Mesendoderm (in vitro differentiated cells): Measurements from ENCODE around the gene SERPINA12.
A peak's percentile ranks its signal among the peaks of the same experiment; 100 is the strongest.
"Not testable (repeated sequence)": the region's sequence is repeated elsewhere in the genome, so short reads cannot be mapped to it uniquely, and the experiment has no call there.

ENCODE experiments used
- DNase-seq: peaks from one replicate; pipeline ENCODE4 v3.0.0; 2013
- H2AK5ac ChIP-seq: 2 replicates; pipeline ENCODE4 v1.6.1; 2013; ENCODE audit warnings: low read length, inconsistent platforms
- H2BK120ac ChIP-seq: 2 replicates; pipeline ENCODE4 v1.6.1; 2013; ENCODE audit warnings: low read depth, mild to moderate bottlenecking, low read length, moderate library complexity, mixed read lengths
- H2BK15ac ChIP-seq: replicated peaks from 2 replicates; pipeline ENCODE4 v1.6.1; 2013; ENCODE audit warnings: low read depth, mild to moderate bottlenecking, moderate library complexity
- H2BK5ac ChIP-seq: 2 replicates; pipeline ENCODE4 v1.6.1; 2013; ENCODE audit warnings: low read length, inconsistent platforms
- H3K18ac ChIP-seq: 2 replicates; pipeline ENCODE4 v1.6.1; 2013; ENCODE audit warnings: mild to moderate bottlenecking, low read length, mixed read lengths
- H3K23ac ChIP-seq: one replicate; pipeline ENCODE4 v1.6.1; 2013; ENCODE audit warnings: low read length
- H3K27ac ChIP-seq: 2 replicates; pipeline ENCODE4 v1.5.1; 2013; ENCODE audit warnings: low read depth, mild to moderate bottlenecking, inconsistent platforms, low read length, moderate library complexity
- H3K27me3 ChIP-seq: 2 replicates; pipeline ENCODE4 v1.6.1; 2013; ENCODE audit warnings: low read length, control low read depth, mild to moderate bottlenecking, inconsistent platforms; ENCODE audit not compliant: insufficient read depth, poor library complexity
- H3K36me3 ChIP-seq: 2 replicates; pipeline ENCODE4 v1.6.1; 2013; ENCODE audit warnings: low read length, inconsistent platforms; ENCODE audit not compliant: control insufficient read depth, insufficient read depth
- H3K4ac ChIP-seq: one replicate; pipeline ENCODE4 v1.6.1; 2013; ENCODE audit warnings: low read depth, mild to moderate bottlenecking, low read length, moderate library complexity
- H3K4me1 ChIP-seq: 2 replicates; pipeline ENCODE4 v1.6.1; 2013; ENCODE audit warnings: low read depth, low read length, inconsistent platforms; ENCODE audit not compliant: control insufficient read depth
- H3K4me2 ChIP-seq: 2 replicates; pipeline ENCODE4 v1.6.1; 2013; ENCODE audit warnings: low read length
- H3K4me3 ChIP-seq: 2 replicates; pipeline ENCODE4 v1.5.1; 2013; ENCODE audit warnings: mild to moderate bottlenecking, low read length
- H3K56ac ChIP-seq: one replicate; pipeline ENCODE4 v1.6.1; 2013; ENCODE audit warnings: low read length
- H3K79me1 ChIP-seq: 2 replicates; pipeline ENCODE4 v1.6.1; 2013; ENCODE audit warnings: low read length, inconsistent platforms
- H3K79me2 ChIP-seq: 2 replicates; pipeline ENCODE4 v1.6.1; 2013; ENCODE audit warnings: mild to moderate bottlenecking, low read length; ENCODE audit not compliant: control insufficient read depth, insufficient read depth
- H3K9ac ChIP-seq: 2 replicates; pipeline ENCODE4 v1.6.1; 2013; ENCODE audit warnings: low read length, inconsistent platforms
- H4K5ac ChIP-seq: one replicate; pipeline ENCODE4 v1.6.1; 2013; ENCODE audit warnings: low read length
- H4K8ac ChIP-seq: one replicate; pipeline ENCODE4 v1.6.1; 2013; ENCODE audit warnings: low read depth, mild to moderate bottlenecking, control low read depth, low read length, moderate library complexity
- WGBS: extraction: QIAGEN DNeasy Blood & Tissue Kit; methylation state at CpG from one replicate; pipeline ENCODE4 v1.1.7; 2013; ENCODE audit warnings: low lambda C conversion rate, missing lambda C conversion rate; ENCODE audit not compliant: insufficient coverage; ENCODE audit errors: extremely low coverage; 5-methylcytosine and 5-hydroxymethylcytosine counted together

Gene SERPINA12

GRCh38 chr14:94517641-94518257 lies 8.5 kb upstream of the SERPINA12 start:
- whole genome bisulfite sequencing: no CpG with 5 or more reads among the region's 7 CpGs
- H2BK5ac ChIP-seq: no peak overlapping the region

GRCh38 chr14:94517248-94517640 lies 8.0 kb upstream of the SERPINA12 start:
- no peak overlapping the region for H4K5ac ChIP-seq
- no peak overlapping the region for H3K27ac ChIP-seq
- no peak overlapping the region for H3K4me3 ChIP-seq
- H3K4me2 ChIP-seq: no peak overlapping the region
- no peaks in the 10 kb centered on the region for H3K27me3 ChIP-seq
- no peaks in the 10 kb centered on the region for H3K36me3 ChIP-seq
- no peak overlapping the region for H4K8ac ChIP-seq
- no peaks in the 10 kb centered on the region for H3K79me2 ChIP-seq
- no peaks in the 10 kb centered on the region for H3K79me1 ChIP-seq
- H2BK120ac ChIP-seq: no peak overlapping the region
- no peak overlapping the region for H2BK15ac ChIP-seq
- H3K4ac ChIP-seq: no peak overlapping the region
- no peak overlapping the region for H2BK5ac ChIP-seq
- H2AK5ac ChIP-seq: no peak overlapping the region
- H3K18ac ChIP-seq: no peak overlapping the region
- H3K23ac ChIP-seq: no peak overlapping the region
- no peaks in the 10 kb centered on the region for H3K4me1 ChIP-seq
- H3K9ac ChIP-seq: no peak overlapping the region
- DNase-seq: no peak
- H3K56ac ChIP-seq: no peak overlapping the region
- no CpG with 5 or more reads among the region's 10 CpGs for WGBS

More at GRCh38 chr14:94517641-94518257, 8.5 kb upstream of the SERPINA12 start:
- no peak overlapping the region for H2BK15ac ChIP-seq
- peak; percentile 38 for DNase-seq
- no peaks in the 10 kb centered on the region for H3K36me3 ChIP-seq
- H3K4ac ChIP-seq: no peak overlapping the region
- H3K4me3 ChIP-seq: no peak overlapping the region
- H3K4me1 ChIP-seq: no peaks in the 10 kb centered on the region
- H3K79me2 ChIP-seq: no peaks in the 10 kb centered on the region
- H3K23ac ChIP-seq: no peak overlapping the region
- H3K79me1 ChIP-seq: no peaks in the 10 kb centered on the region
- H4K5ac ChIP-seq: no peak overlapping the region
- no peaks in the 10 kb centered on the region for H3K27me3 ChIP-seq
- no peak overlapping the region for H3K27ac ChIP-seq
- H3K56ac ChIP-seq: no peak overlapping the region
- no peak overlapping the region for H2AK5ac ChIP-seq
- no peak overlapping the region for H4K8ac ChIP-seq
- H3K18ac ChIP-seq: no peak overlapping the region
- no peak overlapping the region for H3K9ac ChIP-seq
- H3K4me2 ChIP-seq: no peak overlapping the region
- H2BK120ac ChIP-seq: no peak overlapping the region

- no peak overlapping the region for H2BK15ac ChIP-seq
- H3K79me1 ChIP-seq: no peaks in the 10 kb centered on the region
- no peak overlapping the region for H3K27ac ChIP-seq
- H4K8ac ChIP-seq: no peak overlapping the region
- H2AK5ac ChIP-seq: no peak overlapping the region
- no peak overlapping the region for H2BK5ac ChIP-seq
- H4K5ac ChIP-seq: no peak overlapping the region
- no peak overlapping the region for H3K4ac ChIP-seq
- H3K18ac ChIP-seq: no peak overlapping the region
- H3K79me2 ChIP-seq: no peaks in the 10 kb centered on the region
- no peak overlapping the region for H2BK120ac ChIP-seq
- no peak overlapping the region for H3K4me3 ChIP-seq
- DNase-seq: no peak
- H3K27me3 ChIP-seq: no peaks in the 10 kb centered on the region
- H3K4me1 ChIP-seq: no peaks in the 10 kb centered on the region
- no peak overlapping the region for H3K23ac ChIP-seq
- H3K56ac ChIP-seq: no peak overlapping the region
- no peak overlapping the region for H3K9ac ChIP-seq
- WGBS: no CpG with 5 or more reads among the region's 6 CpGs
- H3K4me2 ChIP-seq: no peak overlapping the region
- no peaks in the 10 kb centered on the region for H3K36me3 ChIP-seq
These were observed 6.6 kb upstream of the SERPINA12 start for GRCh38 chr14:94515856-94516255.

- Histone ChIP-seq H4K5ac (no peak overlapping the region), H2BK5ac (no peak overlapping the region), H3K4me2 (no peak overlapping the region), H3K9ac (no peak overlapping the region), H3K79me2 (no peaks in the 10 kb centered on the region), H3K56ac (no peak overlapping the region), H3K79me1 (no peaks in the 10 kb centered on the region), H3K4ac (no peak overlapping the region), H3K4me3 (no peak overlapping the region), H3K4me1 (no peaks in the 10 kb centered on the region), H4K8ac (no peak overlapping the region), H3K36me3 (no peaks in the 10 kb centered on the region), H3K27ac (no peak overlapping the region), H2AK5ac (no peak overlapping the region), H3K23ac (no peak overlapping the region), H2BK15ac (no peak overlapping the region), H3K18ac (no peak overlapping the region), H2BK120ac (no peak overlapping the region), H3K27me3 (no peaks in the 10 kb centered on the region)
- WGBS: no CpG with 5 or more reads among the region's 9 CpGs
- DNase-seq: no peak
These were observed 6.2 kb upstream of the SERPINA12 start for GRCh38 chr14:94515426-94515825.

DNA sequence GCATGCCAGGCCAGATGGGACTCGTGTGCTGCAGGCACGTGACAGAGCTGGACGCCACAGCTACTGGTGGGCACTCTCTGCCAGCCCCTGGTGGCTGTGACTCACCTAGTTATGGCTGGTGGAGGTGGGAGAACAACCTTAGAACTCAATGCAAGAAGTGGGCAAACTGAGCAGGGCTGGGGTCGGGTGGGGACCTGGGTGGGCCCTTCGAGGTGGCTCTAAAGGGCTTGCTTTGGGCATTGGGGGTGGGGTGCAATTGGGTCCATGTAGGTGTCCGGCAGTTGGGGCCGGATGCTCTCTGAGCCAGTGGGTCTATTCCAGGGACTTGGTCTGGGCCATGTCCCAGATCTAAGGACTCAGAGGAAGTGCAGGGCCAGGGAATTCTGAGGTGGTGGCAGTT lies 5.1 kb upstream of the SERPINA12 start:
- Histone ChIP-seq H3K79me2 (no peaks in the 10 kb centered on the region), H3K36me3 (no peaks in the 10 kb centered on the region), H3K4me2 (no peak overlapping the region), H3K56ac (no peak overlapping the region), H3K9ac (no peak overlapping the region), H3K23ac (no peak overlapping the region), H2AK5ac (no peak overlapping the region), H4K8ac (no peak overlapping the region), H3K27me3 (no peaks in the 10 kb centered on the region), H3K4me1 (no peaks in the 10 kb centered on the region), H3K18ac (no peak overlapping the region), H2BK5ac (no peak overlapping the region), H3K79me1 (no peaks in the 10 kb centered on the region), H2BK15ac (no peak overlapping the region), H3K27ac (no peak overlapping the region), H4K5ac (no peak overlapping the region), H2BK120ac (no peak overlapping the region), H3K4ac (no peak overlapping the region), H3K4me3 (no peak overlapping the region)
- no CpG with 5 or more reads among the region's 7 CpGs for WGBS
- no peak for DNase-seq

- H2BK15ac ChIP-seq, H4K8ac ChIP-seq, H3K79me2 ChIP-seq, H2BK5ac ChIP-seq, DNase-seq, H3K36me3 ChIP-seq, H3K4ac ChIP-seq, H3K4me3 ChIP-seq, H3K18ac ChIP-seq, H3K23ac ChIP-seq, H3K27me3 ChIP-seq, H4K5ac ChIP-seq, H3K56ac ChIP-seq, H3K79me1 ChIP-seq, H2AK5ac ChIP-seq, H3K9ac ChIP-seq, H3K4me2 ChIP-seq, H2BK120ac ChIP-seq, H3K4me1 ChIP-seq, H3K27ac ChIP-seq: not testable (repeated sequence)
- no CpG with 5 or more reads among the region's 2 CpGs for WGBS
These were observed 1.2 kb upstream of the SERPINA12 start for GRCh38 chr14:94510481-94510880.
